Measurements from ENCODE around the gene L1CAM. TPM values are rescaled to one million over a fixed set of nuclear protein-coding genes. Genes with fewer than 3 reads are reported as not detected.

The L1CAM gene
- total and polyA plus RNA-seq, 9 of the 15 experiments (the other 6 are each of a cell fraction or from before 2014, with no cell fraction given) = 0.09 to 0.86 (median 0.26) TPM; not detected in 3

DNA sequence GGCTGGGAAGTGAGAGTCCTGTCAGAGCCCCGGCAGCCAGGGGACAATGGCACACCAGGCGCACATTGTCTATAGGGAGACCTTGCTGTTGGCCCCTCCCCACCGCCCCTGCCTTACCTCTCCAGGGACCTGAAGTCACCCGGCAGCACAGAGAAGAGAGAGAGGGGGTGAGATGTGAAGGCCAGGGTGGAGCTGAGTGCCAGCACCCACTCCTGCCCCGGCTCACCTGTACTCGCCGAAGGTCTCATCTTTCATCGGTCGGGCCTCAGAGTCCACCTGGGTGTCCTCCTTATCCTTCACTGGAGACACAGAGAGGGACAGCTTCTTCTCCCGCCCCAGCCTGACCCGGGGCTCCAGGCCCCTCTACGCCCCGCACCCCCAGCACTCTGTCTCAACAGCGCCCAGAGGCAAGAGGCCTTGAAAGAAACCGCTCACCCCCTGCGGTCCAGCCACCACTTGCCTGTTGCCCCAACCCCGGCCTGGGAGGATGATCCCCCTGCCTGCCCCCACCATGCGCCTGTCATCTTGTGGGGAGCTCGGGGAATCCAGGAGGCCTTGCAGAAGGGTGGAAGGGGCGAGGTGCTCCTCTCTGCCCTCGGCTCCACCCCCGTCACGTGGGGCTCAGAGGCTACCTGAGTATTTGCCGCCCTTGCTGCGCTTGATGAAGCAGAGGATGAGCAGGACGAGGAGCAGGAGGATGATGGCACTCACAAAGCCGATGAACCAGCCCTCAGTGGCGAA, 22.6 kb downstream of the L1CAM start:
- in situ Hi-C loops (cut with MboI) (no loop called here), intact Hi-C loops (cut with micrococcal nuclease) (no loop called here)
- no peak overlapping the region for H2AFZ ChIP-seq (ENCODE audit: low read depth, low read length)
- no peak overlapping the region for H3K4me2 ChIP-seq (ENCODE audit: insufficient read depth, low read length)
- 4% methylated on average over 13 of the region's 28 CpGs for WGBS (ENCODE audit: insufficient coverage, low coverage, missing lambda C conversion rate)
- H3K9ac ChIP-seq (ENCODE audit: insufficient read depth in 1 of 2, low read depth in 2 of 2, low read length in 2 of 2) = no peak overlapping the region
- ChIA-PET POLR2A (interaction anchor here (0.5 kb wide), 1 partner anchor 189 kb away, joined by 3 read pairs; no protein-coding TSS in a partner anchor), CTCF (ENCODE audit: low intra/inter-chr PET ratio) (no interaction called here)
- no peak overlapping the region for H3K4me3 ChIP-seq
- no peak for ATAC-seq
- H4K20me1 ChIP-seq (replicated peaks; ENCODE audit: control insufficient read depth, insufficient read depth, low read length) = 0 out of 2 replicates have a peak, but pooled peaks cover 5% of the 10 kb centered on the region
- no peaks in the 10 kb centered on the region for H3K9me1 ChIP-seq (ENCODE audit: control insufficient read depth, insufficient read depth, low read length)
- no peaks in the 10 kb centered on the region for H3K9me3 ChIP-seq (replicated peaks; ENCODE audit: control insufficient read depth, insufficient read depth, low read depth, low read length)
- BruUV-seq (replicated peaks) = no TSS peak
- H3K36me3 ChIP-seq (ENCODE audit: control insufficient read depth, insufficient read depth, low read length) = no peaks in the 10 kb centered on the region
- no peak for FAIRE-seq
- peaks cover 0 to 32% of the 10 kb centered on the region in 2 experiments; a peak in 2 of 5 replicates for H3K4me1 ChIP-seq (replicated peaks in 1 of 2; ENCODE audit: control insufficient read depth in 2 of 2, insufficient read depth in 2 of 2, low read length in 2 of 2)
- H3K27ac ChIP-seq (ENCODE audit: extremely low read depth, low read depth, low read length) = no peak overlapping the region
- H3K79me2 ChIP-seq (ENCODE audit: control insufficient read depth, insufficient read depth, low read length) = no peaks in the 10 kb centered on the region
- peaks cover 16 to 67% of the 10 kb centered on the region in 2 experiments; a peak in 4 of 5 replicates for H3K27me3 ChIP-seq (ENCODE audit: control insufficient read depth in 2 of 2, insufficient read depth in 2 of 2, low read length in 2 of 2)
- DNase-seq (ENCODE audit: extremely low read depth in 1 of 4, low spot score in 3 of 4) = no peak
- TF ChIP-seq USF1 (CRISPR knock-in tag; IDR thresholded peaks at IDR 0.05) (peak; percentile 64), GABPB1 (CRISPR knock-in tag; IDR thresholded peaks at IDR 0.05) (no peak), YY1 (IDR thresholded peaks at IDR 0.05; ENCODE audit: borderline replicate concordance in 1 of 3, control insufficient read depth in 1 of 3, extremely low read depth in 1 of 3, insufficient read depth in 3 of 3, insufficient read length in 1 of 3, insufficient replicate concordance in 2 of 3, low read depth in 1 of 3, low read length in 2 of 3) (no peak), CHD2 (IDR thresholded peaks at IDR 0.05; ENCODE audit: low read depth, low read length) (no peak), TBP (optimal IDR thresholded peaks at IDR 0.05; ENCODE audit: low read depth, low read length) (no peak), EP300 (IDR thresholded peaks at IDR 0.05; ENCODE audit: low read length) (no peak), HDGF (IDR thresholded peaks at IDR 0.05) (no peak), PHB2 (IDR thresholded peaks at IDR 0.05; ENCODE audit: low read depth) (no peak), HMGN3 (IDR thresholded peaks at IDR 0.05; ENCODE audit: borderline replicate concordance, extremely low read depth, insufficient read length, low read depth, low read length) (no peak)
- TF ChIP-seq, protein P1, sequence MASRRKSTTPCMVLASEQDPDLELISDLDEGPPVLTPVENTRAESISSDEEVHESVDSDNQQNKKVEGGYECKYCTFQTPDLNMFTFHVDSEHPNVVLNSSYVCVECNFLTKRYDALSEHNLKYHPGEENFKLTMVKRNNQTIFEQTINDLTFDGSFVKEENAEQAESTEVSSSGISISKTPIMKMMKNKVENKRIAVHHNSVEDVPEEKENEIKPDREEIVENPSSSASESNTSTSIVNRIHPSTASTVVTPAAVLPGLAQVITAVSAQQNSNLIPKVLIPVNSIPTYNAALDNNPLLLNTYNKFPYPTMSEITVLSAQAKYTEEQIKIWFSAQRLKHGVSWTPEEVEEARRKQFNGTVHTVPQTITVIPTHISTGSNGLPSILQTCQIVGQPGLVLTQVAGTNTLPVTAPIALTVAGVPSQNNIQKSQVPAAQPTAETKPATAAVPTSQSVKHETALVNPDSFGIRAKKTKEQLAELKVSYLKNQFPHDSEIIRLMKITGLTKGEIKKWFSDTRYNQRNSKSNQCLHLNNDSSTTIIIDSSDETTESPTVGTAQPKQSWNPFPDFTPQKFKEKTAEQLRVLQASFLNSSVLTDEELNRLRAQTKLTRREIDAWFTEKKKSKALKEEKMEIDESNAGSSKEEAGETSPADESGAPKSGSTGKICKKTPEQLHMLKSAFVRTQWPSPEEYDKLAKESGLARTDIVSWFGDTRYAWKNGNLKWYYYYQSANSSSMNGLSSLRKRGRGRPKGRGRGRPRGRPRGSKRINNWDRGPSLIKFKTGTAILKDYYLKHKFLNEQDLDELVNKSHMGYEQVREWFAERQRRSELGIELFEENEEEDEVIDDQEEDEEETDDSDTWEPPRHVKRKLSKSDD (conservative IDR thresholded peaks at IDR 0.05; ENCODE audit: low read length) = no peak
- TF ChIP-seq, protein P2, sequence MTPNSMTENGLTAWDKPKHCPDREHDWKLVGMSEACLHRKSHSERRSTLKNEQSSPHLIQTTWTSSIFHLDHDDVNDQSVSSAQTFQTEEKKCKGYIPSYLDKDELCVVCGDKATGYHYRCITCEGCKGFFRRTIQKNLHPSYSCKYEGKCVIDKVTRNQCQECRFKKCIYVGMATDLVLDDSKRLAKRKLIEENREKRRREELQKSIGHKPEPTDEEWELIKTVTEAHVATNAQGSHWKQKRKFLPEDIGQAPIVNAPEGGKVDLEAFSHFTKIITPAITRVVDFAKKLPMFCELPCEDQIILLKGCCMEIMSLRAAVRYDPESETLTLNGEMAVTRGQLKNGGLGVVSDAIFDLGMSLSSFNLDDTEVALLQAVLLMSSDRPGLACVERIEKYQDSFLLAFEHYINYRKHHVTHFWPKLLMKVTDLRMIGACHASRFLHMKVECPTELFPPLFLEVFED (CRISPR knock-in tag; conservative IDR thresholded peaks at IDR 0.05) = no peak
- TF ChIP-seq, protein P3, sequence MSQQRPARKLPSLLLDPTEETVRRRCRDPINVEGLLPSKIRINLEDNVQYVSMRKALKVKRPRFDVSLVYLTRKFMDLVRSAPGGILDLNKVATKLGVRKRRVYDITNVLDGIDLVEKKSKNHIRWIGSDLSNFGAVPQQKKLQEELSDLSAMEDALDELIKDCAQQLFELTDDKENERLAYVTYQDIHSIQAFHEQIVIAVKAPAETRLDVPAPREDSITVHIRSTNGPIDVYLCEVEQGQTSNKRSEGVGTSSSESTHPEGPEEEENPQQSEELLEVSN (IDR thresholded peaks at IDR 0.05; ENCODE audit: borderline replicate concordance in 1 of 2, extremely low read depth in 1 of 2, insufficient read depth in 1 of 2, insufficient read length in 1 of 2, low read depth in 1 of 2, low read length in 1 of 2, poor library complexity in 1 of 2, severe bottlenecking in 1 of 2) = peak in 1 of 2 experiments; percentile 44
- TF ChIP-seq, protein P4, sequence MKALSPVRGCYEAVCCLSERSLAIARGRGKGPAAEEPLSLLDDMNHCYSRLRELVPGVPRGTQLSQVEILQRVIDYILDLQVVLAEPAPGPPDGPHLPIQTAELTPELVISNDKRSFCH (CRISPR knock-in tag; IDR thresholded peaks at IDR 0.05) = no peak
- TF ChIP-seq, protein P4 (tag; IDR thresholded peaks at IDR 0.05) = no peak

Data from K562 (cell line).